Panc1 (cell line): ENCODE data around the gene ARHGAP45. TPM values are rescaled to one million over a fixed set of nuclear protein-coding genes. Genes with fewer than 3 reads are reported as not detected.
A peak's percentile ranks its signal among the peaks of the same experiment; 100 is the strongest.

ENCODE experiments used
- ATAC-seq: fragments of 200-7000 bp; cut with Tn5 transposase; 2 replicates; pipeline ENCODE4 v1.9.1; 2020; ENCODE audit warnings: mild to moderate bottlenecking, moderate library complexity
- BruUV-seq: library from RNA; stranded (reverse); fragments of 400-500 nt; replicated peaks from 2 replicates; lab custom pipeline; 2021; lab: Mats Ljungman, UMichigan
- CTCF ChIA-PET: fragments of 300-600 bp; sonication (Branson Sonifier 250); formaldehyde crosslinking; loops from one replicate; lab custom pipeline; 2022; ENCODE audit warnings: antibody characterized with exemption; lab: Charles Lee
- POLR2A ChIA-PET: fragments of 300-600 bp; sonication (Branson Sonifier 250); formaldehyde crosslinking; loops from one replicate; lab custom pipeline; 2022; ENCODE audit warnings: antibody characterized with exemption; lab: Charles Lee
- DNase-seq: peaks from one replicate; pipeline ENCODE4 v3.0.0-alpha.2; 2010; ENCODE audit warnings: low read depth, low spot score
- H3K27ac ChIP-seq: 2 replicates; pipeline ENCODE4 v1.5.1; 2011; ENCODE audit warnings: mild to moderate bottlenecking, low read length, inconsistent platforms
- H3K27me3 ChIP-seq: fragments of 200-500 bp; sonication (Bioruptor generic); 2 replicates; pipeline ENCODE4 v1.6.0; 2014; ENCODE audit warnings: low read length, inconsistent platforms; ENCODE audit not compliant: control insufficient read depth, insufficient read depth
- H3K36me3 ChIP-seq: fragments of 200-500 bp; sonication (Bioruptor generic); 2 replicates; pipeline ENCODE4 v1.5.1; 2014; ENCODE audit warnings: inconsistent platforms, mild to moderate bottlenecking, low read length, moderate library complexity; ENCODE audit not compliant: control insufficient read depth, insufficient read depth
- H3K4me1 ChIP-seq: 2 replicates; pipeline ENCODE4 v1.5.1; 2011; ENCODE audit warnings: inconsistent platforms, mild to moderate bottlenecking, low read length, moderate library complexity; ENCODE audit not compliant: control insufficient read depth, insufficient read depth
- H3K4me3 ChIP-seq, 2 experiments: 2 replicates each; pipeline ENCODE4 v1.5.1; 2011 to 2012; ENCODE audit warnings: low read depth in 2 of 2, low read length in 2 of 2, mild to moderate bottlenecking in 2 of 2, inconsistent platforms in 1 of 2, moderate library complexity in 1 of 2
- H3K9me3 ChIP-seq: fragments of 200-500 bp; sonication (Bioruptor generic); 2 replicates; pipeline ENCODE4 v1.5.1; 2014; ENCODE audit warnings: low read depth, mild to moderate bottlenecking, inconsistent platforms, low read length, moderate library complexity; ENCODE audit not compliant: control insufficient read depth, insufficient read depth
- CTCF ChIP-seq: fragments of 450-650 bp; IDR thresholded peaks from 2 replicates; pipeline ENCODE4 v1.5.1; 2017; ENCODE audit warnings: mild to moderate bottlenecking
- POLR2AphosphoS5 ChIP-seq: IDR thresholded peaks from 2 replicates; pipeline ENCODE4 v1.6.1; 2012; ENCODE audit warnings: mild to moderate bottlenecking, low read depth, low read length, moderate library complexity
- REST ChIP-seq, 2 experiments: IDR thresholded peaks; 2 replicates each; pipeline ENCODE4 v1.6.1; 2011 to 2012; ENCODE audit warnings: low read depth in 2 of 2, control low read depth in 1 of 2, low read length in 1 of 2, mild to moderate bottlenecking in 1 of 2, moderate library complexity in 1 of 2; ENCODE audit not compliant: insufficient read depth in 1 of 2
- SIN3A ChIP-seq: IDR thresholded peaks from 2 replicates; pipeline ENCODE4 v1.6.1; 2012; ENCODE audit warnings: low read depth, mild to moderate bottlenecking, low read length, moderate library complexity, borderline replicate concordance; ENCODE audit not compliant: insufficient read depth
- TCF7L2 ChIP-seq: IDR thresholded peaks from 2 replicates; pipeline ENCODE4 v1.6.1; 2011; ENCODE audit warnings: mild to moderate bottlenecking, low read depth, low read length, inconsistent platforms
- in situ Hi-C: cut with HindIII; loops from 2 replicates; pipeline ENCODE4 v1.10.0; 2016; ENCODE audit warnings: low sequenced_read_pairs, low pct_unique_long_range_greater_than_20kb
- intact Hi-C: fragments of 100-400 bp; cut with micrococcal nuclease; formaldehyde crosslinking; loops from one replicate; pipeline ENCODE4 v1.10.0; 2022; ENCODE audit not compliant: unreplicated experiment
- total RNA-seq: library from RNA; stranded (reverse); gene quantifications from one replicate; pipeline ENCODE4 v1.2.1, GENCODE V29; 2021; ENCODE audit not compliant: unreplicated experiment

Gene ARHGAP45
- total RNA-seq, 1 experiment from 2014 or later = 27.8 TPM

GRCh38 chr19:1074544-1075283 is 7.7 kb downstream of the ARHGAP45 start:
- BruUV-seq = no TSS peak
- peak; percentile 78 for ATAC-seq

GRCh38 chr19:1076046-1076386 is 9.0 kb downstream of the ARHGAP45 start:
- ATAC-seq (no peak), DNase-seq (no peak)
- Histone ChIP-seq H3K4me3 (no peak overlapping the region), H3K4me1 (peaks cover 8% of the 10 kb centered on the region), H3K36me3 (no peaks in the 10 kb centered on the region), H3K27me3 (no peaks in the 10 kb centered on the region), H3K9me3 (no peaks in the 10 kb centered on the region), H3K27ac (peak overlapping the region; percentile 54; the same call in 1 of the 2 replicates)
- ChIA-PET CTCF (no interaction called here), POLR2A (interaction anchor here (0.7 kb wide), 1 partner anchor 10 kb away, joined by 5 read pairs; no protein-coding TSS in a partner anchor)
- in situ Hi-C loops (no loop called here), intact Hi-C loops (no loop called here)
- no TSS peak for BruUV-seq
- TF ChIP-seq REST (IDR thresholded peaks at IDR 0.05; ENCODE audit: insufficient read depth in 1 of 2, low read depth in 2 of 2, low read length in 1 of 2) (no peak), CTCF (no peak), SIN3A (no peak), POLR2AphosphoS5 (no peak), TCF7L2 (no peak)

More at GRCh38 chr19:1074544-1075283, 7.7 kb downstream of the ARHGAP45 start:
- Histone ChIP-seq H3K9me3 (no peaks in the 10 kb centered on the region), H3K4me3 (peak overlapping the region; percentile 30 to 54), H3K4me1 (peaks cover 8% of the 10 kb centered on the region), H3K27me3 (no peaks in the 10 kb centered on the region), H3K27ac (peak overlapping the region; percentile 68), H3K36me3 (no peaks in the 10 kb centered on the region)
- no peak for DNase-seq
- no peak for TF ChIP-seq REST (IDR thresholded peaks at IDR 0.05; ENCODE audit: insufficient read depth in 1 of 2, low read depth in 2 of 2, low read length in 1 of 2)
- TF ChIP-seq CTCF = no peak
- TF ChIP-seq POLR2AphosphoS5 = peak; percentile 31; the same call in 1 of the 2 replicates
- ChIA-PET CTCF (interaction anchor here (0.5 to 0.7 kb wide), 2 partner anchors 22 to 84 kb away, joined by 3 to 8 read pairs; no protein-coding TSS in a partner anchor), POLR2A (no interaction called here)
- in situ Hi-C loops = no loop called here
- intact Hi-C loops = no loop called here
